ENCODE data around the gene DGCR8. TPM values are rescaled to one million over a fixed set of nuclear protein-coding genes. Genes with fewer than 3 reads are reported as not detected.

The DGCR8 gene
- polyA plus RNA-seq, 3 donors: 48.3 to 60.3 (median 59.2) TPM

- DNase-seq: no peak
These were observed 35.4 kb upstream of the DGCR8 start for GRCh38 chr22:20044495-20045151.

DNA sequence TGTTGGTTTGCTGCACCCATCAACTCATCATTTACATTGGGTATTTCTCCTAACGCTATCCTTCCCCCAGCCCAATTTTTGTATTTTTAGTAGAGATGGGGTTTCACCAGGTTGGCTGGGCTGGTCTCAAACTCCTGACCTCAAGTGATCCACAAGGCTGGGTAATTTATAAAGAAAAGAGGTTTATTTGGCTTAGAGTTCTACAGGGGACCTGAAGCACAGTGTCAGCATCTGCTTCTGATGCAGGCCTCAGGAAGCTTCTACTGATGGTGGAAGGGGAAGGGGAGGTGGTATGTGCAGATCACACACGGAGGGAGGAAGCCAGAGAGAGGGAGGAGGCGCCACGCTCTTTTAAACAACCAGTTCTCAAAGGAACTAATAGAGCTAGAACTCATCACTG is 33.3 kb upstream of the DGCR8 start:
- no peak for DNase-seq

- no peak for DNase-seq
These were observed 28.1 kb upstream of the DGCR8 start for GRCh38 chr22:20051927-20052308.

DNA sequence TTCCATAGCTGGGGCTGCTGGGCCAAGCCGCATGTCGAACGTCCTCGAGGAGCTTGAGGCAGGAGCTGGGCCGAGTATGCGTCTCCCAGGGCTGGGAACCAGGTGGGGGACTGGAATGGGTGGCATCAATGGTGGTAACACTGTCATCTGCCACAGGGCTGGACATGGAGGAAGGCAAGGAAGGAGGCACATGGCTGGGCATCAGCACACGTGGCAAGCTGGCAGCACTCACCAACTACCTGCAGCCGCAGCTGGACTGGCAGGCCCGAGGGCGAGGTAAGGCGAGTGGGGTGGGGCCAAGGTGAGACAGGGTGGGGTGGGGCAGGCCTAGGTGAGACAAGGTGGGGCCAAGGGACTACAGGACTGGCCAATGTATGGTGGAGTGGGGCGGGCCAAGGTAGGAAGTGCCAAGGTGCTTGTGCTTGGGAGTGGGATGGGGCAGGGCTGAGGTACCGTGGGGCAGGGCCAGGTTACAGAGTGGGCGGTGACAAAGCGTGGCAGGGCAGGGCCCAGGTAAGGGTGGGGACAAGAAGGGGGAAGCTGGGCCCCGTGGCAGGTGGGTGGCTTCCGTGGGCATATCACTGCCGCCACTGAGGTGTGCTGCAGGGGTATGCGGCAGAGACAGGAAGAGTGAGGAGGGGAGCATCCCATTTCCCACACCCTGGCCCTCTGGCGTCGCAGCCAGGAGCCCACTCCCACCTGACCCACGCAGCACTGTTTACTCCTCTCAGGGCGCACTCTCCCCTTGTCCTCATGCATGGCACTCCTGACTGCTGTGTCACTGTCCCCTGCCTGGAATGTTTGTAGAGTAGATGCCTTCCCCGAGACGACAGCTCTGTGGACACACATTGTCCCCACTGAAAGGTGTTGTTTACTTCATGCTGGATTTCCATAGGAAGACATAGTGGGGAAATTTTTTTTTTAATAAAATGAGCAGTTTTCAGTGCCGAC is 27.5 kb upstream of the DGCR8 start:
- no peak for DNase-seq

- no peak for DNase-seq
These were observed 26.5 kb upstream of the DGCR8 start for GRCh38 chr22:20053407-20054033.

DNA sequence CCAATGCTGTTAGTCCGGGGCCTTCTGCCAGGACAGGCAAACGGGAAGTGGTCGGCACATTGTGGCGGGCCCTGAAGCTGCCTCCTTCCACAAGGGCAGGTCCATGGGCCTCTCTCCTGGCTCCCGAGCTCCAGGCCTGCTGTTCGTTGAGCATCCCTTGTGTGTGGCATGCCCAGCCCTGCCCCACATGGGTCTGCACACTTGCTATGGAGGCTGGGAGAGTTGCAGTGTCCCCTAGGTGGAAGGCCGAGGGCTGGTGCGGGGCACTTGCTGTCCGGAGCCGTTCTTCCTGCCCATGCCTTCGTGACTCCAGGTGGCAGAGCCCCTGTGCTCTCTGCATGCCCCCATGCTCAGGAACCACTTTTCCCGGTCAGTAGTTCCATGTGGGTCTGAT is 26.0 kb upstream of the DGCR8 start:
- DNase-seq: no peak

- no peak for DNase-seq
These were observed 25.6 kb upstream of the DGCR8 start for GRCh38 chr22:20054485-20054884.

GRCh38 chr22:20055144-20055543 is 24.9 kb upstream of the DGCR8 start:
- no peak for DNase-seq

DNA sequence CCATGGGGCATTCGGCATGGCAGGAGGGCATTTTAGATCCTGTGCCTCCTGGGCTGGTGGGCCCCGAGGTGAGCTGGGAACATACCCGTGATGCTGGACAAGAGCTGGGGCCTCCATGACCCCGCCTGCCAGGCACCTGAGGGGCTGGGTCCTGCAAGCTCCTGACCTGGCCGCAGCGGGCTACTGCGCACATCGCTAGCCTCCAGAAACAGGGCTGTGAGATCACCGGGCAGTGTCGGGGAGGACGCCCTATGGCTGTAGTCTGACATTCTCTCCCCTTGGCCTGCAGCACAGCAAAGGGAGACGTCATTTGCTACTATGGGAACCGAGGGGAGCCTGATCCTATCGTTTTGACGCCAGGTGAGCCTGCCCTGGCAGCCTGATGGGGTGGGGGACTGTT is 24.4 kb upstream of the DGCR8 start:
- no peak for DNase-seq

DNA sequence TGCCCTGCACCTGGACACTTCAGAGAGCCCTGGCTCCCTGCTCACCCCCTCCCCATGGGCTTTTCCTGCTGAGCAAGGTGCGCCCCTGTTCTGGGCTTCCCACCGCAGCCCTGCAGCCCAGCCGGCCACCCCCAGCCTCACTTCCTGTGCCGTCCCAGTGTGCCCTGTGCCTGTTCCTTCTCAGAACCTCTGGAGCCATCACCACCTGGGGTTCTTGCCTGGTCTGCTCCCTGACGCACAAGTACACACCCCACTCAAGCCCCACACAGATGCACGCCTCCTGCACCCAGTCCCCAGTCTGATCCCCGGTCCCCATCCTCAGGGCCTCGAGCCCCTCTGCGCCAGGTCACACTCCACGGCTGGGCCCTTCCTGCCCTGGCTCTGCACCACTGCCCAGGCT is 23.9 kb upstream of the DGCR8 start:
- DNase-seq: no peak

GRCh38 chr22:20056696-20057386 is 23.2 kb upstream of the DGCR8 start:
- no peak for DNase-seq

- no peak for DNase-seq
These were observed 22.3 kb upstream of the DGCR8 start for GRCh38 chr22:20057596-20058268.

- no peak for DNase-seq
These were observed 20.9 kb upstream of the DGCR8 start for GRCh38 chr22:20058989-20059770.

GRCh38 chr22:20060700-20061480 is 19.2 kb upstream of the DGCR8 start:
- no peak for DNase-seq

- DNase-seq: no peak
These were observed 18.6 kb upstream of the DGCR8 start for GRCh38 chr22:20061481-20061861.

DNA sequence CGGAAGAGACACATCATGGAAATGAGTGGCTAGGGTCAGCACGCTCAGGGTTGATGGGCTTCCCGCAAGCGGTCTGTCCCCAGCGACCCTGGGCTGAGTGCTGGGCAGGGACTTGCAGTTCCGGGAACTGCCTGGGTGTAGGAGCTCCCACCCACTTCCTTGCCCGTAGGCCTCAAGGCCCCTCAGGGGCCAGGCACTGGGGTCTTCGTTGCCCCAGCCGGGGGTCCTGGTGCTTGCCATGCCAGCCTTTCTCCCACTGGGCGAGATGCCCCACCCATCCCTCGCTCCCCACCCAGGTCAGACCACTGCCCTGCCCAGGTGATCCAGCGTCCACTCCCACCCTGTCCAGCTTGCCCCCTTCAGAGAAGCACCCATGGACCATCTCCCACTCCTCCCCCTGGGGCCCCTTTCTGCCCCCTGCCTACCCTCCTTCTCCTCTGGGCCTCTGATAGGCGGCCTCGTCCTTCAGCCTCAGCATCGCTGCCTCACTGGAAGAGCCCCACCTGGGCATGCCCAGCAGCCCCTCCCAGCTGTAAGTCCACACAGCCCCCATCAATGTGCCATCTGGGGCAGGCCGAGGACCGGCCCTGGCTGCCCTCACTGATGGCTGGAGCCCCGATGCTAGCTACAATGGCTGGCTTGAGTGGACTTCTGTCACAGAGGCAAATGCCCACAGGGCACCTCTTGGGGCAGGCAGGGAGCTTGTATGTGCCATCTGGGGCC is 17.8 kb upstream of the DGCR8 start:
- no peak for DNase-seq

GRCh38 chr22:20062766-20063083 is 17.3 kb upstream of the DGCR8 start:
- no peak for DNase-seq

- DNase-seq: peak; percentile 24
These were observed 16.5 kb upstream of the DGCR8 start for GRCh38 chr22:20063271-20064139.

GRCh38 chr22:20064140-20064480 is 15.9 kb upstream of the DGCR8 start:
- DNase-seq: no peak

All from renal pelvis (tissue), 4 donors.